ENCODE results near the gene VSTM4. TPM values are rescaled to one million over a fixed set of nuclear protein-coding genes. Genes with fewer than 3 reads are reported as not detected.

Gene VSTM4
- polyA plus RNA-seq, 1 experiment, result 4.4 TPM

DNA sequence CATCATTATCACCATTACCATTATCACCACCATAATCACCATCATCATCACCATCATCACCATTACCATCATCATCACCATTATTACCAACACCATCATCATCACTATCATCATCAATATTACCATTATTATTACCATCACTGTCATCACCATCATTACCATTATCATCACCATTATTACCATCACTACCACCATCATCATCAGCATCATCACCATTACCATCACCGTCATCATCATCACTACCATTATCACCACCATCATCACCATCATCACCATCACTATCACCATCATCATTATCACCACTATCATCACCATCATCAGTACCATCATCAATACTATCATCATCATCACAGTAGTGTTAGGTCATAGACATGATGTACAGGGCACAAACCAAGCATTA lies 81.4 kb downstream of the VSTM4 start:
- POLR2A ChIA-PET, result no interaction called here

DNA sequence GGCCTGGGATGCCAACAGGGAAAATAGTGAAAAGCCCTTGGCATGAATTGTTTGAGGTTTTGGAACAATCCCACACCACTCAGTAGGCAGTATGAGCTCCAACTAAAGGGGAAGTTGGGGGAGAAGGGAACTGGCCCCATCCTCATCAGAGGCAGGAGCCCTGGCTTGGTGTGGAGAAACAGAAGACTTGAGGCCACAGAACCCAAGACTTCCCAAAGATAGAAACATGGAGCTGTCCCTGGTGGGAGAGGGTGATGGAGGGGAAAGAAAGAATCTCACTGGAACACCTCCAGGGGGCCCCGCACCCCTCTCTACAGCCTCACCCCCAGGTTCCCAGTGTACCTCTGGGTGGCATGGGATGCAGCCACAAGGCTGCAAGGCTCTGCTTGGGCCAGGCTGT lies 85.7 kb downstream of the VSTM4 start:
- ChIA-PET CTCF (no interaction called here), POLR2A (no interaction called here)
- no peaks in the 10 kb centered on the region for H3K27me3 ChIP-seq (ENCODE audit: control insufficient read depth, insufficient read depth, low read length)

More for the DNA sequence above, 81.4 kb downstream of the VSTM4 start:
- no peak for DNase-seq (ENCODE audit: low read depth)
- no peak overlapping the region for H3K4me3 ChIP-seq (ENCODE audit: low read depth, low read length)
- no peaks in the 10 kb centered on the region for H3K36me3 ChIP-seq (ENCODE audit: control insufficient read depth, insufficient read depth, low read length)
- TF ChIP-seq, protein P1, sequence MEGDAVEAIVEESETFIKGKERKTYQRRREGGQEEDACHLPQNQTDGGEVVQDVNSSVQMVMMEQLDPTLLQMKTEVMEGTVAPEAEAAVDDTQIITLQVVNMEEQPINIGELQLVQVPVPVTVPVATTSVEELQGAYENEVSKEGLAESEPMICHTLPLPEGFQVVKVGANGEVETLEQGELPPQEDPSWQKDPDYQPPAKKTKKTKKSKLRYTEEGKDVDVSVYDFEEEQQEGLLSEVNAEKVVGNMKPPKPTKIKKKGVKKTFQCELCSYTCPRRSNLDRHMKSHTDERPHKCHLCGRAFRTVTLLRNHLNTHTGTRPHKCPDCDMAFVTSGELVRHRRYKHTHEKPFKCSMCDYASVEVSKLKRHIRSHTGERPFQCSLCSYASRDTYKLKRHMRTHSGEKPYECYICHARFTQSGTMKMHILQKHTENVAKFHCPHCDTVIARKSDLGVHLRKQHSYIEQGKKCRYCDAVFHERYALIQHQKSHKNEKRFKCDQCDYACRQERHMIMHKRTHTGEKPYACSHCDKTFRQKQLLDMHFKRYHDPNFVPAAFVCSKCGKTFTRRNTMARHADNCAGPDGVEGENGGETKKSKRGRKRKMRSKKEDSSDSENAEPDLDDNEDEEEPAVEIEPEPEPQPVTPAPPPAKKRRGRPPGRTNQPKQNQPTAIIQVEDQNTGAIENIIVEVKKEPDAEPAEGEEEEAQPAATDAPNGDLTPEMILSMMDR (IDR thresholded peaks at IDR 0.05; ENCODE audit: insufficient read depth, low read depth, low read length), result no peak
- CTCF ChIA-PET, result no interaction called here
- no peaks in the 10 kb centered on the region for H3K27me3 ChIP-seq (ENCODE audit: control insufficient read depth, insufficient read depth, low read length)

DNA sequence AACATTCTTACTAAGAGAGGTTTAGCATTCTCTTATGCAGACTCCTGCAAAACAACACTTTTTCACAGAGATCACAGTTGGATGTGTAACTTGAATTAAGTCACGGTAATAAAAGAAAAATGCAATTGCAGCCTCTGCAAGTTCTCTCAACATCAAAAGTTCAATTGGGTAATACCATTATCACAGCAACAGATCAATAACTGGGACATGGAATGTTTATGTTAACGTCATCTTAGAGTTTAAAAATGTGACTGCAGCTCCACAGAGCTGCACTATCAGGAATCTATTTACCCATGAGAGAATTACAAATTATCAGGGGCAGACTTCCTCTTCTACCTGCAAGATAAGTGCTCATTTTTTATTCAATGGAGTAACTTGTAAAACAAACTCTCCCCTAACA lies 86.7 kb downstream of the VSTM4 start:
- ChIA-PET CTCF (no interaction called here), POLR2A (no interaction called here)
- H3K36me3 ChIP-seq (ENCODE audit: control insufficient read depth, insufficient read depth, low read length), result no peaks in the 10 kb centered on the region
- no peaks in the 10 kb centered on the region for H3K27me3 ChIP-seq (ENCODE audit: control insufficient read depth, insufficient read depth, low read length)
- TF ChIP-seq, protein P1 (IDR thresholded peaks at IDR 0.05; ENCODE audit: insufficient read depth, low read depth, low read length), result no peak
- no peak for DNase-seq (ENCODE audit: low read depth)
- no peak overlapping the region for H3K4me3 ChIP-seq (ENCODE audit: low read depth, low read length)

More for the DNA sequence above, 85.7 kb downstream of the VSTM4 start:
- no peaks in the 10 kb centered on the region for H3K36me3 ChIP-seq (ENCODE audit: control insufficient read depth, insufficient read depth, low read length)
- TF ChIP-seq, protein P1 (IDR thresholded peaks at IDR 0.05; ENCODE audit: insufficient read depth, low read depth, low read length), result no peak
- no peak for DNase-seq (ENCODE audit: low read depth)
- H3K4me3 ChIP-seq (ENCODE audit: low read depth, low read length), result no peak overlapping the region

DNA sequence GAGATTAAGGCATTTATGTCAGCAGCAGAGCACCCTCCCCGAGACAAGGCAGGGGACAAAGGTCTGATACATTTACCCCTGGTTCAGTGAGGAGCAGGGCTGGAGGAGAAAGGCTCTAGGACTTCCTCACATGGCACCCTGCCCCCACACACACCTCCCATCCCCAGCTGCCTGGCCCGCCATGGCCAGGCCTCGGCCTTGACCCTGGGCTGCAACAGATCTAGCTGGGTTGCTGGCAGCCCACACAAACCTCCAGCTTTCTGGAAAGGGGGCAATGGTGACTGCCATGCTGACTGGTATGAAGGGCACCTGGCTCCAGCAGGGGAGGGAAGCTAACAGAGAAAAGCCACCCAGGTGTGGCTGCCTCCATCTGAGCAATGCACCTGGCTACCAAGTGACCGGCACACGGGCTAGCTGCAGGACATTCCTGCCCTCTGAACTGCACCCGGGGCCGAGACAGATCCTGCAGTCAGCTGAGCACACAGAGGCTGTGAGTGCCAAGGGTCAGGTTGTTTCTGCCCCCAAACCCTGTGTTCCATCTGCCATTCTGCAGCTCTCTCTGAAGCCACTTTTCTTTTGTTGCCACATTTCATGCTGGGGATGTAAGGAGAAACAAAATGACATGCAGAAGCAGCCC lies 89.9 kb downstream of the VSTM4 start:
- TF ChIP-seq, protein P1 (IDR thresholded peaks at IDR 0.05; ENCODE audit: insufficient read depth, low read depth, low read length), result no peak
- CTCF ChIA-PET, result interaction anchor here (2.0 kb wide), 1 partner anchor 17 kb away, joined by 4 read pairs; no protein-coding TSS in a partner anchor
- Histone ChIP-seq H3K27me3 (ENCODE audit: control insufficient read depth, insufficient read depth, low read length) (no peaks in the 10 kb centered on the region), H3K36me3 (ENCODE audit: control insufficient read depth, insufficient read depth, low read length) (no peaks in the 10 kb centered on the region), H3K4me3 (ENCODE audit: low read depth, low read length) (no peak overlapping the region)
- DNase-seq (ENCODE audit: low read depth), result no peak
- POLR2A ChIA-PET, result no interaction called here

DNA sequence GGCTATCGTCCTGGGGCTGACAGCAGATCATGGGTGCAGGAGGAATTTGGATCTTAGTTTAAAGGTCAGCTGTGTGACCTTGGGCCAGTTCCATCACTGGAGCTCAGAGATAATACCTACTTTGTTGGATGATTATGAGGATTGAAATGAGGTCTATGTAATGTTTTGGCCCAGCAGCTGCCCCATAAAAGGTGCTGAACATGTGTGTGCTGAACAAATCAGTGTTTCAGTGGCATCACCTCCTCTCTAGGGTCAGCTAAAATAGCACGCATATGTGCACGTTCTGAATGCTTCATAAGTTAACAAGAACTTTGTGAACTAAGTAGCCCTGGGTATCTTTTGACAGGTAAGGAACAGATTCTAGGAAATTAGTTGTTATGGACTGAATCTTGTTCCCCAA lies 90.8 kb downstream of the VSTM4 start:
- TF ChIP-seq, protein P1 (IDR thresholded peaks at IDR 0.05; ENCODE audit: insufficient read depth, low read depth, low read length), result no peak
- no peak for DNase-seq (ENCODE audit: low read depth)
- Histone ChIP-seq H3K36me3 (ENCODE audit: control insufficient read depth, insufficient read depth, low read length) (no peaks in the 10 kb centered on the region), H3K27me3 (ENCODE audit: control insufficient read depth, insufficient read depth, low read length) (no peaks in the 10 kb centered on the region), H3K4me3 (ENCODE audit: low read depth, low read length) (no peak overlapping the region)
- CTCF ChIA-PET, result interaction anchor here (0.8 to 2.0 kb wide), 2 partner anchors 16 to 500 kb away, joined by 3 to 4 read pairs; no protein-coding TSS in a partner anchor
- POLR2A ChIA-PET, result no interaction called here
